HEK293T (cell line): Measurements from ENCODE around the gene IPO4.

Experiments
- CTCF ChIA-PET: fragments of 350-600 bp; formaldehyde crosslinking; extraction: SDS; loops from one replicate; lab custom pipeline; 2021; ENCODE audit warnings: antibody characterized with exemption, inconsistent platforms; lab: Yijun Ruan, JAX
- POLR2A ChIA-PET: fragments of 350-600 bp; formaldehyde crosslinking; extraction: SDS; loops from one replicate; lab custom pipeline; 2020; ENCODE audit warnings: antibody characterized with exemption, inconsistent platforms; lab: Yijun Ruan, JAX
- DNase-seq: peaks from one replicate; pipeline ENCODE4 v3.0.0; 2012; ENCODE audit warnings: mixed read lengths; ENCODE audit errors: extremely low spot score
- ARNT ChIP-seq: fragments of 450-650 bp; IDR thresholded peaks from 2 replicates; pipeline ENCODE4 v1.6.1; 2017; ENCODE audit warnings: mild to moderate bottlenecking
- BHLHE40 ChIP-seq: fragments of 450-650 bp; IDR thresholded peaks from 2 replicates; pipeline ENCODE4 v1.6.1; 2016; ENCODE audit warnings: mild to moderate bottlenecking, moderate library complexity, borderline replicate concordance
- CTBP1 ChIP-seq: fragments of 450-650 bp; IDR thresholded peaks from 2 replicates; pipeline ENCODE4 v1.6.1; 2016; ENCODE audit warnings: borderline replicate concordance
- ELF4 ChIP-seq: fragments of 450-650 bp; IDR thresholded peaks from 2 replicates; pipeline ENCODE4 v1.6.1; 2017; ENCODE audit warnings: antibody characterized with exemption
- FOXA1 ChIP-seq: fragments of 450-650 bp; IDR thresholded peaks from 2 replicates; pipeline ENCODE4 v1.6.1; 2016; ENCODE audit warnings: mild to moderate bottlenecking
- FOXK2 ChIP-seq: fragments of 450-650 bp; IDR thresholded peaks from 2 replicates; pipeline ENCODE4 v1.6.1; 2016; ENCODE audit warnings: mild to moderate bottlenecking
- FOXM1 ChIP-seq: fragments of 450-650 bp; IDR thresholded peaks from 2 replicates; pipeline ENCODE4 v1.6.1; 2017; ENCODE audit warnings: mild to moderate bottlenecking, borderline replicate concordance
- HDGF ChIP-seq: fragments of 450-650 bp; IDR thresholded peaks from 2 replicates; pipeline ENCODE4 v1.6.1; 2017; ENCODE audit warnings: antibody characterized with exemption, borderline replicate concordance
- L3MBTL2 ChIP-seq: fragments of 450-650 bp; conservative IDR thresholded peaks from 2 replicates; pipeline ENCODE4 v1.6.1; 2016; ENCODE audit warnings: mild to moderate bottlenecking
- LEF1 ChIP-seq: fragments of 450-650 bp; IDR thresholded peaks from 2 replicates; pipeline ENCODE4 v1.6.1; 2017; ENCODE audit warnings: mild to moderate bottlenecking, borderline replicate concordance
- NFRKB ChIP-seq: fragments of 450-650 bp; IDR thresholded peaks from 2 replicates; pipeline ENCODE4 v1.6.1; 2016; ENCODE audit warnings: mild to moderate bottlenecking, moderate library complexity
- SP1 ChIP-seq: fragments of 450-650 bp; IDR thresholded peaks from 2 replicates; pipeline ENCODE4 v1.6.1; 2017
- SUZ12 ChIP-seq: fragments of 450-650 bp; IDR thresholded peaks from 2 replicates; pipeline ENCODE4 v1.6.1; 2016; ENCODE audit warnings: mild to moderate bottlenecking
- TARDBP ChIP-seq: fragments of 450-650 bp; IDR thresholded peaks from 2 replicates; pipeline ENCODE4 v1.6.1; 2016
- ZNF384 ChIP-seq: fragments of 450-650 bp; IDR thresholded peaks from 2 replicates; pipeline ENCODE4 v1.6.1; 2016
- TF ChIP-seq, protein P1 (sequence below): fragments of 450-650 bp; IDR thresholded peaks from 2 replicates; pipeline ENCODE4 v1.6.1; 2016

IPO4 gene

DNA sequence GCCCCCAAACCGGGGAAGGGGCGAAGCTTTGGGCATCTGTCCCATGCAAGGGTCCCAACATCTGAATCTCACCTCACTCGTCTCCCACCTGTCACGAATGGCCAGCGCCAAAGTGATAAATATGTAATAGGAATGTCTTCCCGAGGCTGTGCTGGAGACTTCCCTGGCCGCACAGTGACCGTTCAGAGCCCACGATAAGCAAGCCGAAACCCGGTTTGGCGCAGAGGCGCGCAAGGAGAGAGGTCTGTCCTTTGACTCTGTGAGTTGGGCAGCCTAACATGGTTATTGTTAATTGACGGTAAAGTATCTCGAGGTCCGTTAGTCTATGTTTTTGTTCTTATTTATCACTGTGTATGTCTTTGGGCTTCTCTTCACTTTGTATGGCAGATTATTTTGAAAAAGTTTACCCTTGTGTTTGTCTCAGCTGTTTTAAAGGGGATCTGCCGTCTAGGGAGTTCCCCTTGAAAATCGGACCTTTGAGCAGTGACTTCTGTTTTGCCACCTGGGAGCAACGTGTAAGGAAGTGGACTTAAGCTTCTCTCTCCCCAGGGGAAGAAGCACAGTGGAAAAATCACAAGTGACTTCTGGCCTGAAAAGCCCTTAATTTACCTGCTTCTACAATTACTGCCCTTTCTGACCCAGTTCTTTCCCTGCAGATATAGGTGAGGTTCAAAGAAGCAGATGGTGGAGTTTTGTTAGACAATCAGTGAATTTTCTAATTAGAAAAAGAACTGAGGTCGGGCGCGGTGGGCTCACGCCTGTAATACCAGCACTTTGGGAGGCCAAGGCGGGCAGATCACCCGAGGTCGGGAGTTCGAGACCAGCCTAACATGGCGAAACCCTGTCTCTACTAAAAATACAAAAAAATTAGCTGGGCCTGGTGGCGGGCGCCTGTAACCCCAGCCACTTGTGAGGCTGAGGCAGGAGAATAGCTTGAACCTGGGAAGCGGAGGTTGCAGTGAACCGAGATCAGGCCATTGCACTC lies 7.7 kb upstream of the IPO4 start:
- CTCF ChIA-PET = interaction anchor here (0.9 to 1.0 kb wide), 2 partner anchors 36 to 100 kb away, joined by 3 to 4 read pairs; partner anchors contain the start of gene IRF9
- peak; percentile 30 for DNase-seq
- POLR2A ChIA-PET = interaction anchor here (0.7 to 2.6 kb wide), 25 partner anchors 8 to 245 kb away, joined by 3 to 33 read pairs (median 6); partner anchors contain the start of genes CARMIL3, CHMP4A, DCAF11 and EMC9

DNA sequence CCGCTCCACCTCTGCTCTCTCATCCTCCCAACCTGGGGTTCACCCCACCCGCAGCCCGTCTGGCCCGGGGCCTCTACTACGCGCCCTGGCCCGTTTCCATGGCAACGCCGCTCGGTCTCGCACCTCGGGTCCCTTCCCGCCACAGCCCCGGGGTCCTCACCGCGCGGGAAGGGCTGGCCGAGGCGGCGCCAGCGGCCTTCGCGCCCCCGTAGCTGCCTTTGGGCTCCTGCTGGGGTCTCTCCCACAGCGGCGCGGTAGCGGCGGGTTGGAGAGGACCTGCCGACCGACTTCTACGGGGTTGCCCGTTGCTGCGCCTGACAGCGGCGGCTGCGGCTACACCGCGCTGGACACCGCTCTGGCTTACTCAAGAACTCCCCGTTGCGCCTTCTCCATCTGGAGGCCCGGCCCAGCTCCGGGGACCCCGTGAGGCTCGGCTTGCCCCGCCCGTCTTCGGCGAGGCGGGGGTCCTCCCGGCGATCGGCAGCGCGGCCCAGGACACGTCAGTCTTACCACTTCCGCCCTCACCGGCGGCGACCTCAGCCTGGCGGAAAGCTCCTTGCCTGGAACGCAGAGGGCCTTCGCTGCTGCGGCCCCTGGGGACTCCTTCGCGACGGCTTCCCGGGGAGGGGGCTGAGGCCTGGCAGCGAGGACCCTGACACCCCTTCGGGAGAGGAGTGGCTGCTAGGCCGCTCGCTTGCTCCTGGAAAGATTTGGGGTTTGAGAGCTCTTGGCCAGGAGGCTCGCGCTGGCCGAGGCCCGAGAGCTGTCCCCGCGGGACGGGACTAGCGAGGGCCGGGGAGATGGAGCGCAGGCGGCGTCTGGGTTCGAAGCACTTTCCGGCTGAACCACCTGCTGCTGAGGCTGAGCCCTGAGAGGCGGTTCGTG lies 6.8 kb upstream of the IPO4 start, which contains the start of gene TM9SF1:
TM9SF1 (minus strand) TSS at position 256 of the 885 bp plus-strand sequence. CDS start 422 bp downstream, outside the sequence.
- CTCF ChIA-PET = interaction anchor here (0.9 to 1.6 kb wide), 3 partner anchors 35 to 236 kb away, joined by 3 to 4 read pairs (median 3); partner anchors contain the start of gene IRF9
- peak; percentile 100 for TF ChIP-seq L3MBTL2
- TF ChIP-seq, protein P1, sequence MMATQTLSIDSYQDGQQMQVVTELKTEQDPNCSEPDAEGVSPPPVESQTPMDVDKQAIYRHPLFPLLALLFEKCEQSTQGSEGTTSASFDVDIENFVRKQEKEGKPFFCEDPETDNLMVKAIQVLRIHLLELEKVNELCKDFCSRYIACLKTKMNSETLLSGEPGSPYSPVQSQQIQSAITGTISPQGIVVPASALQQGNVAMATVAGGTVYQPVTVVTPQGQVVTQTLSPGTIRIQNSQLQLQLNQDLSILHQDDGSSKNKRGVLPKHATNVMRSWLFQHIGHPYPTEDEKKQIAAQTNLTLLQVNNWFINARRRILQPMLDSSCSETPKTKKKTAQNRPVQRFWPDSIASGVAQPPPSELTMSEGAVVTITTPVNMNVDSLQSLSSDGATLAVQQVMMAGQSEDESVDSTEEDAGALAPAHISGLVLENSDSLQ = peak; percentile 72
- no peak for TF ChIP-seq ZNF384
- TF ChIP-seq FOXK2 = no peak
- TF ChIP-seq ELF4 = peak; percentile 95
- POLR2A ChIA-PET = interaction anchor here (0.7 to 2.6 kb wide), 26 partner anchors 8 to 246 kb away, joined by 3 to 33 read pairs (median 6); partner anchors contain the start of genes CARMIL3, CHMP4A, DCAF11 and EMC9
- peak; percentile 90 for DNase-seq

More for the DNA sequence above, 7.7 kb upstream of the IPO4 start:
- TF ChIP-seq ARNT (no peak), FOXK2 (no peak), SP1 (no peak), NFRKB (no peak)

DNA sequence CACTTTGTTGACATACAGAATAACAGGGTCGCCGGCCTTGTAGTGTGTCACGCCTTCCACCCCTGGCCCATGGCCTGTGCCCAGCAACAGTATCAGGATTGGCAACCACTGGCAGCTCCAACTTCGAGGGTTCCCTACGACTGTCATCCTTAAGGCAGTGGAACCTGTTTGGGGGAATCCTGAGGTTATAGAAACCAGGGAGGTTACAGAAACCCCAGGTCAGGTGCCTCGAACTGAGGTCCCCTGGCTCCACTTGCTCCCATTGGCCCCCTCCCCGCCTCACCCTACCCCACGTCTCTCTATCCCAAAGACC lies 6.2 kb upstream of the IPO4 start:
- CTCF ChIA-PET = interaction anchor here (1.6 kb wide), 1 partner anchor 237 kb away, joined by 3 read pairs; no protein-coding TSS in a partner anchor
- POLR2A ChIA-PET = interaction anchor here (0.9 to 2.6 kb wide), 10 partner anchors 7 to 101 kb away, joined by 3 to 33 read pairs (median 10); partner anchors contain the start of genes CHMP4A, DCAF11, EMC9 and NRL
- no peak for DNase-seq
- TF ChIP-seq BHLHE40 (no peak), FOXA1 (no peak), ZNF384 (no peak), HDGF (no peak), L3MBTL2 (no peak), NFRKB (no peak), SP1 (no peak), CTBP1 (no peak), FOXM1 (no peak), FOXK2 (no peak), ELF4 (no peak), TARDBP (no peak), LEF1 (no peak), ARNT (no peak), SUZ12 (no peak)
- TF ChIP-seq, protein P1 = no peak

DNA sequence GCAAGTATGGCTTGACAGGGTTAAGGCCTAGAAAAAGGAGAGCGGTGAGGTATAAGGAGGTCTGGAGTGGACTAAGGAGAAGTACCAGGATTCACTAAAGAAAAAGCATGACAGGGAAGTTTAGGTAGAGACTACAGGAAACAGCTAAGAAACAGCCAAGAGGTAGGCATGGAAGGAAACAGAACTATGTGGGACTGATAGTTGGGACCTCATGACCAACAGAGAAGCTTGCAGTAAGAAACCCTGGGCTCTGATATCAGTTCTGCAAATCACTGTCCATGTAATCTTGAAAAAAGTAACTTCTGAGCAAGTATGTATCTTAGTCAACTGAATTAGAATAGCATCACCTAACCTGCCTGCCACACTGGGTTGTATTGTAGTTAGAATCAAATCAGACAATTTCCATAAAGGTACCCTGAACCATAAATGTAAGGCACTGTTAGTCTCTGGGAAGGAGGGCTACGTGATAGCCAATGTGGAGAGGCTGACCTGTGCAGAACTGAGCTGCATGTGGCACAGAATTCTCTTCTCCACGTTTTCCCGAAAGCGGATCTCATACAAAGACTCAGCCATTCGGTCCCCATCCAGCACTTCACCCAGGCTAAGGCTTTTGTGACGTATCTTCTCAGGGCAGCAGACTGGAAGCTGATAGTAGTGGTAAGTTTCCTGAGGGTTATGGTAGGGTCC lies 5.7 kb upstream of the IPO4 start:
- no peak for DNase-seq
- TF ChIP-seq HDGF = no peak
- TF ChIP-seq ZNF384 = no peak
- TF ChIP-seq FOXA1 = no peak
- no peak for TF ChIP-seq L3MBTL2
- no peak for TF ChIP-seq SUZ12
- TF ChIP-seq FOXK2 = no peak
- CTCF ChIA-PET = interaction anchor here (1.6 kb wide), 1 partner anchor 237 kb away, joined by 3 read pairs; no protein-coding TSS in a partner anchor
- POLR2A ChIA-PET = interaction anchor here (0.7 to 2.6 kb wide), 7 partner anchors 9 to 80 kb away, joined by 3 to 16 read pairs (median 14); partner anchors contain the start of genes CHMP4A, DCAF11, EMC9 and NRL

DNA sequence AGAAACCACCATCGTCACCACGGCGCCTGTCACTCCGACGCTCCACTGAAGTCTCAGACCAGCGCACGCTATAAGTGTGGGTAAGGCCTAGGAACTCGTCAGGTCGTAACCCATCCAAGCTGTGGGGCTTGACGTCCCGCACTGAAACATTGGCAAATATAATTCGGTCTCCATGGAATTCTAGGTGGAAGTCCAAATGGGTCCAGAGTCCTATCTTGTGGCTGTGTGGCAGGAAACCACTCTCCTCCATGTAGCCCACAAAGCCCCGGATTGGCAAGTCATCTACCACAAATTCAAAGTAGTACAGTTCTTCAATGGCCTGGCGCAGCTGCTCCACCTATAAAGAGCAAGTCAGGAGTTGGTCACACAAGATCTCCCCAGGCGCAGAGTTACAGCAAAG lies 4.3 kb upstream of the IPO4 start:
- ChIA-PET CTCF (no interaction called here), POLR2A (no interaction called here)
- TF ChIP-seq NFRKB (no peak), FOXM1 (no peak), ELF4 (no peak), BHLHE40 (no peak), L3MBTL2 (no peak), SUZ12 (no peak), FOXA1 (no peak), ZNF384 (no peak)
- DNase-seq = no peak

DNA sequence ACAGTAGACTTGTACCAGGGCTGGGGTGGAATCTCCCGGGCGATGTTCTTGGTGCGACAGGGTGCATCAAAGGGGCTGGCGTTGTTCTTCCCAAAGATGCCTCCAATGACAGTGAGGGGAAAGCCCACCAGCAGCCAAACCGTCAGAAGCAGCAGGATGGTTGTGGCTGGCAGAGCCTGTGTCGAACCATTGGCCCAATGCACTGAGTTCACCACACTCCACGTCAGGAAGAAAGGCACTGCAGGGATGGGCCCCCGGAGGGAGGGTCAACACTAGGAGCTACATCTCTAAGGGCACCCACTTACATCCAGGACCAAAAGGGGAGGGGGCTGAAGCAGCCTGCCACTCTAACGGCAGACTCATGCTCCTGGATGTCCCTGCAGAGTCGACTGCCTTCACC lies 1.8 kb upstream of the IPO4 start:
- ChIA-PET POLR2A (interaction anchor here (1.0 to 3.2 kb wide), 4 partner anchors 10 to 76 kb away, joined by 4 to 15 read pairs (median 6); partner anchors contain the start of genes PSME1, PSME2 and RNF31), CTCF (no interaction called here)
- TF ChIP-seq SP1 = no peak
- TF ChIP-seq BHLHE40 = no peak
- TF ChIP-seq LEF1 = no peak
- TF ChIP-seq FOXA1 = no peak
- no peak for TF ChIP-seq ZNF384
- no peak for TF ChIP-seq NFRKB
- no peak for TF ChIP-seq HDGF
- TF ChIP-seq ELF4 = no peak
- TF ChIP-seq SUZ12 = no peak
- no peak for TF ChIP-seq FOXM1
- TF ChIP-seq, protein P1 = no peak
- TF ChIP-seq TARDBP = no peak
- no peak for TF ChIP-seq ARNT
- no peak for TF ChIP-seq L3MBTL2
- no peak for TF ChIP-seq CTBP1
- no peak for TF ChIP-seq FOXK2
- no peak for DNase-seq
